NT2/D1 (cell line): ENCODE results near the gene GDF10.
A peak's percentile ranks its signal among the peaks of the same experiment; 100 is the strongest.

Experiments
- DNase-seq: peaks from one replicate; pipeline ENCODE4 v3.0.0-alpha.2; 2011; ENCODE audit warnings: low read depth, low spot score
- H3K27me3 ChIP-seq: 2 replicates; pipeline ENCODE4 v1.6.0; 2011; ENCODE audit warnings: mild to moderate bottlenecking; ENCODE audit not compliant: insufficient read length, insufficient read depth
- H3K36me3 ChIP-seq: 2 replicates; pipeline ENCODE4 v1.6.1; 2011; ENCODE audit warnings: mild to moderate bottlenecking, low read length, mixed read lengths; ENCODE audit not compliant: insufficient read depth, insufficient read length
- H3K4me1 ChIP-seq: 2 replicates; pipeline ENCODE4 v1.5.1; 2011; ENCODE audit not compliant: insufficient read depth, insufficient read length
- H3K4me3 ChIP-seq: 2 replicates; pipeline ENCODE4 v1.5.1; 2011; ENCODE audit warnings: low read depth; ENCODE audit not compliant: insufficient read length
- H3K9ac ChIP-seq: 2 replicates; pipeline ENCODE4 v1.6.0; 2011; ENCODE audit warnings: low read depth; ENCODE audit not compliant: insufficient read length
- H3K9me3 ChIP-seq: 2 replicates; pipeline ENCODE4 v1.5.1; 2011; ENCODE audit warnings: mild to moderate bottlenecking, low read length; ENCODE audit not compliant: insufficient read depth
- SUZ12 ChIP-seq: IDR thresholded peaks from 2 replicates; pipeline ENCODE4 v1.6.1; 2011; ENCODE audit not compliant: insufficient read length, insufficient read depth; ENCODE audit errors: extremely low read depth
- YY1 ChIP-seq: IDR thresholded peaks from 2 replicates; pipeline ENCODE4 v1.6.1; 2011; ENCODE audit not compliant: insufficient read length, insufficient read depth
- ZNF274 ChIP-seq: IDR thresholded peaks from 2 replicates; pipeline ENCODE4 v1.6.1; 2011; ENCODE audit warnings: mild to moderate bottlenecking, low read depth, low read length

Gene GDF10, protein sequence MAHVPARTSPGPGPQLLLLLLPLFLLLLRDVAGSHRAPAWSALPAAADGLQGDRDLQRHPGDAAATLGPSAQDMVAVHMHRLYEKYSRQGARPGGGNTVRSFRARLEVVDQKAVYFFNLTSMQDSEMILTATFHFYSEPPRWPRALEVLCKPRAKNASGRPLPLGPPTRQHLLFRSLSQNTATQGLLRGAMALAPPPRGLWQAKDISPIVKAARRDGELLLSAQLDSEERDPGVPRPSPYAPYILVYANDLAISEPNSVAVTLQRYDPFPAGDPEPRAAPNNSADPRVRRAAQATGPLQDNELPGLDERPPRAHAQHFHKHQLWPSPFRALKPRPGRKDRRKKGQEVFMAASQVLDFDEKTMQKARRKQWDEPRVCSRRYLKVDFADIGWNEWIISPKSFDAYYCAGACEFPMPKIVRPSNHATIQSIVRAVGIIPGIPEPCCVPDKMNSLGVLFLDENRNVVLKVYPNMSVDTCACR

DNA sequence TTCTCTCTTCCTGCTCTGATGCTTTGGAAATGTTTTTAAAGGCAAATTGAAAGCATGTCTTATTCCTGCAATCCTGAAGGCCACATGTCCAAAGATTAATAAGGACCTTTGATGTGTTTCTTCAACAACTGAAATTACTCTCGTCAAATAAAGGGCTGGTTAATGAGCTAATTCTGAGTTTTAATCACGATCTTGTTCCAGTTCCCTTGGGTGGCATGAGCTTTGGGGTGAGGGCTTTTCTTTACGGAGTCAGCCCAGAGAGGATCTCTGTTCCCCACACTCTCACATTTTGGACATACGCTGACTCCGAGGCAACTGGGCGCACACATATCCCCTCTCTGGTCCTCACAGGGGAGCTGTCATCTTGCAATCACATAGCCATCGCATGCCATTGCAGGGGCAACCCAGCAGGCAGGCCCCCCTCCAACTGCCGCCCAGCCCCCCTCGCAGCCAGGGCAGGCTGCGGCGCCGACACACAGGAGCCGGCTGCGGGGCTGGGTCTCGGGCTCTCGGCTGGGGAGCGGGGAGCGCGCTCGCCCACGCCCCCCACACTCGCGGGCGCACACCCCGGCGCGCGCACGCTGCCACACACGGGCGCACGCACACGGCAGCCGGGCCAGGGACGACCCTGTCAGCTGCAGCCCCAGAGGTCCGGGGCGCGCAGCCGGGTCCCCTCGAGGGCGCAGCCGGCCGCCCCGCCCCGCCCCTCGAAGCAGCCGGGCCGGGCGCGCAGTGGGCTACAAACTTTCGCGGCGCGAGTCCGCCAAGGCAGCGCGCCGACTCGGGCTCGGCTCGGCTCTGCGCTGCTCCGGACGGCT, at the start of gene GDF10:
TSS of gene GDF10 (plus strand) at position 587 of the 818 bp plus-strand sequence. CDS start 455 bp downstream, outside the sequence.
- Histone ChIP-seq H3K9me3 (no peaks in the 10 kb centered on the region), H3K36me3 (no peaks in the 10 kb centered on the region), H3K9ac (peak within 1 kb of the TSS; percentile 64), H3K27me3 (peaks cover 47% of the 10 kb centered on the region), H3K4me3 (peak within 1 kb of the TSS; percentile 49), H3K4me1 (peaks cover 2% of the 10 kb centered on the region)
- no peak for TF ChIP-seq SUZ12
- TF ChIP-seq YY1, result no peak
- no peak for TF ChIP-seq ZNF274
- DNase-seq, result no peak

DNA sequence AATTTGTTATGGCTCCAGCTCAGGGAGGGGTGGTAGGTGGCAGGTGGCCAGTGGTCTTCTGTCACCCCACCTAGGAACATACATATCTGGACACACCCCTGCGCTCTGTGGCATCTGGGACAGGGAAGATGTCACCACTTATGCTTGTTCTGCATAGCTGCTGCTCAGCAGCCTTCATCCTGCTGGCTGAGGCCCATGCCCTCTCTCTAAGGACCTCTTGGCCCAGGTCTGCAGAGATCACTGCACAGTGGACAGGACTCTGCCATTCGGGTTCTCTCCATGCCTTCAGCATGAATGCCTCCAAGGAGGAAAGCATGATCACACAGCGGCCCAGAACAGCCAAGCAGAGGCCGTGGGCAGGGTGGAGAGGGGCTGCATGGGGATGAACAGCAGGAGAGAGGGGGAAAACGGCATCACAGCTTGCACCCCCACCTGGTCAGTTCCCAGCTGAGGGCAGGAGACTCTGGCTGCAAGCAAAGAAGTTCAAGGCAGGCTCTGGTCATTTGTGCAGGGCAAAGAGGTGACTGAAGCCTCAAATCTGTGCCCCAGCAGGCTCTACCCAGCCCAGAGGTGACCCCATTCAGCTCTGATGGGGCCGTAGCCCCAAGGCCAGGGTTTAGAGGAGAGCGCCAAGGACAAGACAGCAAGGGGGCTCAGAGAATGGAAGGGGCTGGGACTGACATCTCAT, 47.8 kb upstream of the GDF10 start:
- Histone ChIP-seq H3K9ac (no peak overlapping the region), H3K9me3 (no peaks in the 10 kb centered on the region), H3K4me3 (no peak overlapping the region)

DNA sequence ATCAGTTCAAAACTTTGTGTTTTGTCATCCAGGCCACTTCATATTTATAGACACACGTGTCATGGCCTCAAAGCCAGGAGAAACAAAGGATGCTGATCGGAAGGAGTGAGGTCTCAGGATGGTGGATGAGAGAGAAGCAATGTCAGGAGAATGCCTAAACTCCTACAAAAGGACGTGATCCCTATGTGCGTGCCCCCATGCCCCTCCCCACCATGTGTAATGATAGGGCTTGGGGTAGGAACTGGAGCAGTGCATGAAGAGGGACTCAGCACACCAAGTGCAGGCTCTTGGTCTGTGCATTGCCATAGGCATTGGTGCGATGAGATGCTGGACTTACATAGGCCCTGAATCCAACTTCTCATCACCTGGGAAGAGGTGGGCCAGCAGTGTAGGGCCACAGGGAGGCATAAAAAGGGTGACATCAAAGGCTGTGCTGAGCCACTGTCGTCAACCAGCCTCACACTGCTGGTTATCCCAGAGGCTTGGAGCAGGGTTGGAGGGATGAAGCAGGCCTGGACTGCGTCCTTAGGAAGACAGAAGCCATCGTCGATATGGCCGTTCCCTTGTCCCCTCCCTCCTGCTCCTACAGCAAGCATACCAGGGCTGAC, 46.9 kb upstream of the GDF10 start:
- Histone ChIP-seq H3K27me3 (no peaks in the 10 kb centered on the region), H3K4me3 (no peak overlapping the region), H3K4me1 (peaks cover 2% of the 10 kb centered on the region), H3K36me3 (no peaks in the 10 kb centered on the region), H3K9ac (no peak overlapping the region), H3K9me3 (no peaks in the 10 kb centered on the region)
- DNase-seq, result no peak
- TF ChIP-seq SUZ12, result no peak
- no peak for TF ChIP-seq ZNF274
- no peak for TF ChIP-seq YY1

More for the DNA sequence above, 47.8 kb upstream of the GDF10 start:
- TF ChIP-seq ZNF274, result no peak
- no peak for TF ChIP-seq SUZ12
- TF ChIP-seq YY1, result no peak
- H3K27me3 ChIP-seq, result no peaks in the 10 kb centered on the region
- H3K4me1 ChIP-seq, result peaks cover 2% of the 10 kb centered on the region
- H3K36me3 ChIP-seq, result no peaks in the 10 kb centered on the region
- DNase-seq, result no peak

DNA sequence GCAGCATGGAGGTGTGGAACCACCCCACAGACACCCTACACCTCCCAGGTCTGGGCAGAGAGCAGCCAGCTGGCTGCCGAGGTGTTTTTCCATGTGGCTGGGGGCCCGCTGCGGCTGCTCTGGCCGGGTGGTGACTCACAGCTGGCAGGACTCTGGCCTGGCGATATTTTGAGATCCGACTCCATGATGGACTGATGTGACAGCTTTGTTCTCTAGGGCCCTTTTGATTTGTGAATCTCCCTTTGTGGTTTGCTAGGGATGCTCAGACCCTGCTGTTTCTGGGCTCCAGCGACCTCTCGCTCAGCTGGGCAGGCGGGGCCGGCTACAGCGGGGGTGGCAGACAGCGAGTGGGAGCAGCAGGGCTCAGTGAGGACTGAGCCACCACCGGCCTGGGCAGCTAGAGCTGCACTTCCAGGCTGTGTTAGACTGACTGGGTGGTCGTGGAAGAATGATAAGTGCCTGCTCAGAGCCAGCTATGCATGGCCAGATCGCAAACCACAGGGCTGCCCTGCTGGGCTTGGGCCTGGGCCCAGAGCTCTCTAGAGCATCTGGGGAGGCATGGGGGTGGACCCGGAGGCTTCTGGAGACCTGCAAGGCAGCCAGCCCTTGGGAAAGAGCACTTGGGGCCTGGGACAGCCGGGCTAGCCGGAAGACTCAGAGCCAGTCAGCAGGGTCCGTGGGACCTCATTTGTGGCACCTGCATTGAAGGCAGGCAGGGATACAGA, 46.2 kb upstream of the GDF10 start:
- Histone ChIP-seq H3K36me3 (no peaks in the 10 kb centered on the region), H3K9ac (no peak overlapping the region), H3K4me1 (peaks cover 2% of the 10 kb centered on the region), H3K9me3 (no peaks in the 10 kb centered on the region), H3K27me3 (no peaks in the 10 kb centered on the region), H3K4me3 (no peak overlapping the region)
- no peak for DNase-seq
- TF ChIP-seq SUZ12 (no peak), YY1 (no peak), ZNF274 (no peak)

DNA sequence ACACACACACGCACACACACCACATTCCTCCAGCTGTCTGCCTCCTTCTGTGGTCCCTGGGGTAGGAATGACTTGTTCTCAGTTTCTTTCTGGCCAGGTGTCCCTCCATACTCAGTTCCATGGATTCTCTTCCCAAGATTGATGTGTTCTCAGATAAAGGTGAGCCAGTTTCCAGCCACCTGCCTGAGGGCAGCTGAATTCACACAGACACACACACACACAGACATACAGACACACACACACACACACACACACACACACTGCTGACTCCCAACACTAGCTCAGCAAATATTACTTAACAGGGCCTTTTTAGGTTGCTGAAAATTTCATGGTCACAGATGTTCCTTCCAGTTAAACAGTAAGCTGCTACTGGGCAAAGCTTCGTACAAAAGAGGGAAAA, 45.4 kb upstream of the GDF10 start:
- H3K4me1 ChIP-seq, result peaks cover 2% of the 10 kb centered on the region
- no peaks in the 10 kb centered on the region for H3K9me3 ChIP-seq
- DNase-seq, result no peak
- H3K27me3 ChIP-seq, result no peaks in the 10 kb centered on the region
- TF ChIP-seq YY1 (no peak), ZNF274 (no peak), SUZ12 (no peak)
- H3K36me3 ChIP-seq, result no peaks in the 10 kb centered on the region
- H3K9ac ChIP-seq, result no peak overlapping the region
- no peak overlapping the region for H3K4me3 ChIP-seq
